ACHN (cell line): ENCODE measurements around the gene SYTL1.

Experiments
- DNase-seq: peaks from one replicate; pipeline ENCODE4 v3.0.0-alpha.2; 2015
- in situ Hi-C: cut with HindIII; loops from 2 replicates; pipeline ENCODE4 v1.10.0; 2017; ENCODE audit warnings: low sequenced_read_pairs, low pct_ligation_motif_present, low pct_unique_long_range_greater_than_20kb

The SYTL1 gene

GRCh38 chr1:27358038-27358927 lies 16.5 kb downstream of the SYTL1 start:
- in situ Hi-C loops, result no loop called here
- DNase-seq, result no peak

- no peak for DNase-seq
- in situ Hi-C loops, result no loop called here
These were observed 17.1 kb downstream of the SYTL1 start for GRCh38 chr1:27358928-27359313.

GRCh38 chr1:27359822-27360158 lies 18.0 kb downstream of the SYTL1 start:
- in situ Hi-C loops, result no loop called here
- DNase-seq, result no peak

GRCh38 chr1:27360159-27361043 lies 18.6 kb downstream of the SYTL1 start:
- in situ Hi-C loops, result no loop called here

GRCh38 chr1:27361044-27361402 lies 19.2 kb downstream of the SYTL1 start:
- in situ Hi-C loops, result no loop called here
- DNase-seq, result no peak

More at GRCh38 chr1:27360159-27361043, 18.6 kb downstream of the SYTL1 start:
- DNase-seq, result no peak

GRCh38 chr1:27361553-27361952 lies 19.7 kb downstream of the SYTL1 start:
- DNase-seq, result no peak
- in situ Hi-C loops, result no loop called here

- in situ Hi-C loops, result no loop called here
- no peak for DNase-seq
These were observed 22.2 kb downstream of the SYTL1 start for GRCh38 chr1:27363766-27364695.

GRCh38 chr1:27364696-27365371 lies 23.0 kb downstream of the SYTL1 start:
- DNase-seq, result no peak
- in situ Hi-C loops, result no loop called here

GRCh38 chr1:27365372-27366112 lies 23.7 kb downstream of the SYTL1 start:
- in situ Hi-C loops, result no loop called here
- peak; percentile 83 for DNase-seq

GRCh38 chr1:27366113-27366410 lies 24.2 kb downstream of the SYTL1 start:
- in situ Hi-C loops, result no loop called here
- DNase-seq, result peak; percentile 71

- DNase-seq, result peak; percentile 76
- in situ Hi-C loops, result no loop called here
These were observed 24.8 kb downstream of the SYTL1 start, which contains the start of gene MAP3K6 for GRCh38 chr1:27366411-27367159. Gene MAP3K6 (minus strand): TSS chr1:27366961. CDS start chr1:27366597, 364 bp downstream.

- in situ Hi-C loops, result no loop called here
- DNase-seq, result no peak
These were observed 25.4 kb downstream of the SYTL1 start for GRCh38 chr1:27367160-27367650.

GRCh38 chr1:27368869-27369582 lies 27.2 kb downstream of the SYTL1 start:
- peak; percentile 46 for DNase-seq
- in situ Hi-C loops, result no loop called here

- peak; percentile 84 for DNase-seq
- in situ Hi-C loops, result no loop called here
These were observed 30.4 kb downstream of the SYTL1 start for GRCh38 chr1:27372022-27372807.

- in situ Hi-C loops, result no loop called here
- peak; percentile 42 for DNase-seq
These were observed 31.2 kb downstream of the SYTL1 start for GRCh38 chr1:27372808-27373690.
